Activated naive CD4-positive, alpha-beta T cell treated with anti-CD3 and anti-CD28 coated beads for 36 hours (primary cell): Measurements from ENCODE around the gene IRF5. TPM values are rescaled to one million over a fixed set of nuclear protein-coding genes. Genes with fewer than 3 reads are reported as not detected.
A peak's percentile ranks its signal among the peaks of the same experiment; 100 is the strongest.

Experiments
- CTCF ChIA-PET: fragments of 350-600 bp; sonication (Branson Sonifier 250); formaldehyde crosslinking; loops from one replicate; lab custom pipeline; 2021; ENCODE audit warnings: antibody characterized with exemption; lab: Charles Lee
- DNase-seq: peaks from one replicate; pipeline ENCODE4 v3.0.0-alpha.2; 2020
- H3K27ac Mint-ChIP-seq: one replicate; pipeline ENCODE4 v1.8.0; 2021; ENCODE audit warnings: mild to moderate bottlenecking, mixed read lengths
- H3K27me3 Mint-ChIP-seq: one replicate; pipeline ENCODE4 v1.8.0; 2021; ENCODE audit warnings: low read depth, mixed read lengths
- H3K36me3 Mint-ChIP-seq: one replicate; pipeline ENCODE4 v1.8.0; 2021; ENCODE audit warnings: low read depth, mixed read lengths
- H3K4me1 Mint-ChIP-seq: one replicate; pipeline ENCODE4 v1.8.0; 2021; ENCODE audit warnings: low read depth, mixed read lengths
- H3K4me3 Mint-ChIP-seq: one replicate; pipeline ENCODE4 v1.8.0; 2021; ENCODE audit warnings: mild to moderate bottlenecking, moderate library complexity, mixed read lengths
- H3K9me3 Mint-ChIP-seq: one replicate; pipeline ENCODE4 v1.8.0; 2021; ENCODE audit warnings: mixed read lengths
- intact Hi-C: fragments of 100-400 bp; cut with micrococcal nuclease; formaldehyde crosslinking; loops from one replicate; pipeline ENCODE4 v1.15.1; 2023
- total RNA-seq, 2 experiments: library from RNA; stranded (reverse); gene quantifications; one replicate each; pipeline ENCODE4 v1.2.3, GENCODE V29; 2021

The IRF5 gene
- total RNA-seq, 2 experiments from 2014 or later: 1.4 to 1.9 TPM

GRCh38 chr7:128948312-128948973, 10.7 kb downstream of the IRF5 start:
- Mint-ChIP-seq H3K4me3 (no peak overlapping the region), H3K4me1 (no peaks in the 10 kb centered on the region), H3K27me3 (no peaks in the 10 kb centered on the region), H3K27ac (no peak overlapping the region), H3K9me3 (no peaks in the 10 kb centered on the region), H3K36me3 (peaks cover 8% of the 10 kb centered on the region)
- DNase-seq: no peak
- CTCF ChIA-PET: interaction anchor here (0.8 to 2.1 kb wide), 3 partner anchors 9 to 261 kb away, joined by 3 to 10 read pairs (median 3); partner anchors contain the start of gene IRF5
- intact Hi-C loops: no loop called here

- CTCF ChIA-PET: interaction anchor here (2.1 kb wide), 1 partner anchor 10 kb away, joined by 10 read pairs; no protein-coding TSS in a partner anchor
- DNase-seq: no peak
- H3K27me3 Mint-ChIP-seq: no peaks in the 10 kb centered on the region
- no peak overlapping the region for H3K27ac Mint-ChIP-seq
- intact Hi-C loops: no loop called here
- no peaks in the 10 kb centered on the region for H3K4me1 Mint-ChIP-seq
- no peaks in the 10 kb centered on the region for H3K9me3 Mint-ChIP-seq
- H3K4me3 Mint-ChIP-seq: no peak overlapping the region
- peaks cover 15% of the 10 kb centered on the region for H3K36me3 Mint-ChIP-seq
These were observed 11.4 kb downstream of the IRF5 start for GRCh38 chr7:128948976-128949760.

- H3K27me3 Mint-ChIP-seq: no peaks in the 10 kb centered on the region
- peaks cover 24% of the 10 kb centered on the region for H3K36me3 Mint-ChIP-seq
- intact Hi-C loops: no loop called here
- H3K9me3 Mint-ChIP-seq: no peaks in the 10 kb centered on the region
- no peak overlapping the region for H3K4me3 Mint-ChIP-seq
- CTCF ChIA-PET: interaction anchor here (0.6 kb wide), 1 partner anchor 141 kb away, joined by 3 read pairs; no protein-coding TSS in a partner anchor
- DNase-seq: no peak
- no peak overlapping the region for H3K27ac Mint-ChIP-seq
- peaks cover 5% of the 10 kb centered on the region for H3K4me1 Mint-ChIP-seq
These were observed 13.6 kb downstream of the IRF5 start for GRCh38 chr7:128951296-128951695.

GRCh38 chr7:128954150-128954549, 16.4 kb downstream of the IRF5 start:
- Mint-ChIP-seq H3K27ac (no peak overlapping the region), H3K9me3 (no peaks in the 10 kb centered on the region), H3K27me3 (no peaks in the 10 kb centered on the region), H3K4me3 (no peak overlapping the region), H3K36me3 (peaks cover 42% of the 10 kb centered on the region), H3K4me1 (peaks cover 7% of the 10 kb centered on the region)
- intact Hi-C loops: no loop called here
- no peak for DNase-seq
- CTCF ChIA-PET: interaction anchor here (0.7 to 1.5 kb wide), 2 partner anchors 95 to 138 kb away, joined by 3 read pairs; no protein-coding TSS in a partner anchor

- Mint-ChIP-seq H3K9me3 (no peaks in the 10 kb centered on the region), H3K27me3 (no peaks in the 10 kb centered on the region), H3K36me3 (peaks cover 51% of the 10 kb centered on the region), H3K4me3 (no peak overlapping the region), H3K4me1 (peaks cover 15% of the 10 kb centered on the region), H3K27ac (no peak overlapping the region)
- CTCF ChIA-PET: interaction anchor here (1.5 kb wide), 1 partner anchor 137 kb away, joined by 3 read pairs; no protein-coding TSS in a partner anchor
- intact Hi-C loops: no loop called here
- no peak for DNase-seq
These were observed 17.4 kb downstream of the IRF5 start for GRCh38 chr7:128954830-128955802.

GRCh38 chr7:128955981-128956380, 18.3 kb downstream of the IRF5 start:
- Mint-ChIP-seq H3K9me3 (no peaks in the 10 kb centered on the region), H3K4me1 (peaks cover 15% of the 10 kb centered on the region), H3K36me3 (peaks cover 51% of the 10 kb centered on the region), H3K27ac (no peak overlapping the region), H3K27me3 (no peaks in the 10 kb centered on the region), H3K4me3 (no peak overlapping the region)
- intact Hi-C loops: no loop called here
- DNase-seq: no peak
- CTCF ChIA-PET: interaction anchor here (1.3 kb wide), 1 partner anchor 72 kb away, joined by 4 read pairs; no protein-coding TSS in a partner anchor

- no peaks in the 10 kb centered on the region for H3K27me3 Mint-ChIP-seq
- peak; percentile 39 for DNase-seq
- peaks cover 47% of the 10 kb centered on the region for H3K36me3 Mint-ChIP-seq
- intact Hi-C loops: no loop called here
- CTCF ChIA-PET: interaction anchor here (0.9 kb wide), 1 partner anchor 10 kb away, joined by 3 read pairs; no protein-coding TSS in a partner anchor
- no peak overlapping the region for H3K27ac Mint-ChIP-seq
- H3K9me3 Mint-ChIP-seq: no peaks in the 10 kb centered on the region
- no peak overlapping the region for H3K4me3 Mint-ChIP-seq
- H3K4me1 Mint-ChIP-seq: peaks cover 39% of the 10 kb centered on the region
These were observed 21.6 kb downstream of the IRF5 start for GRCh38 chr7:128959296-128959695.

- intact Hi-C loops: no loop called here
- no peak overlapping the region for H3K4me3 Mint-ChIP-seq
- peak overlapping the region; percentile 25 for H3K27ac Mint-ChIP-seq
- peaks cover 35% of the 10 kb centered on the region for H3K4me1 Mint-ChIP-seq
- H3K27me3 Mint-ChIP-seq: no peaks in the 10 kb centered on the region
- H3K9me3 Mint-ChIP-seq: no peaks in the 10 kb centered on the region
- CTCF ChIA-PET: no interaction called here
- DNase-seq: no peak
- peaks cover 52% of the 10 kb centered on the region for H3K36me3 Mint-ChIP-seq
These were observed 23.4 kb downstream of the IRF5 start for GRCh38 chr7:128961030-128961659.

- Mint-ChIP-seq H3K9me3 (no peaks in the 10 kb centered on the region), H3K4me3 (peak overlapping the region; percentile 5), H3K27me3 (no peaks in the 10 kb centered on the region), H3K36me3 (peaks cover 45% of the 10 kb centered on the region), H3K4me1 (peaks cover 35% of the 10 kb centered on the region), H3K27ac (peak overlapping the region; percentile 87)
- CTCF ChIA-PET: interaction anchor here (1.0 to 2.2 kb wide), 3 partner anchors 22 to 129 kb away, joined by 3 to 5 read pairs (median 3); no protein-coding TSS in a partner anchor
- intact Hi-C loops: loop anchor here (1.0 to 2.0 kb wide), 10 partner anchors 24 to 600 kb away; partner anchors contain the start of gene HILPDA
- no peak for DNase-seq
These were observed 25.2 kb downstream of the IRF5 start for GRCh38 chr7:128962899-128963298.

GRCh38 chr7:128963327-128963757, 25.6 kb downstream of the IRF5 start:
- no peaks in the 10 kb centered on the region for H3K27me3 Mint-ChIP-seq
- H3K27ac Mint-ChIP-seq: peak overlapping the region; percentile 87
- intact Hi-C loops: loop anchor here (1.0 to 2.0 kb wide), 9 partner anchors 45 to 601 kb away; partner anchors contain the start of gene HILPDA
- CTCF ChIA-PET: interaction anchor here (0.7 to 2.2 kb wide), 4 partner anchors 11 to 502 kb away, joined by 3 to 5 read pairs (median 3); no protein-coding TSS in a partner anchor
- peak; percentile 80 for DNase-seq
- H3K4me1 Mint-ChIP-seq: peaks cover 35% of the 10 kb centered on the region
- H3K36me3 Mint-ChIP-seq: peaks cover 45% of the 10 kb centered on the region
- peak overlapping the region; percentile 6 for H3K4me3 Mint-ChIP-seq
- H3K9me3 Mint-ChIP-seq: no peaks in the 10 kb centered on the region

- no peak overlapping the region for H3K27ac Mint-ChIP-seq
- H3K27me3 Mint-ChIP-seq: no peaks in the 10 kb centered on the region
- CTCF ChIA-PET: interaction anchor here (0.8 to 1.4 kb wide), 3 partner anchors 10 to 123 kb away, joined by 3 to 4 read pairs (median 4); no protein-coding TSS in a partner anchor
- no peaks in the 10 kb centered on the region for H3K9me3 Mint-ChIP-seq
- H3K4me1 Mint-ChIP-seq: peaks cover 3% of the 10 kb centered on the region
- DNase-seq: no peak
- H3K36me3 Mint-ChIP-seq: peaks cover 36% of the 10 kb centered on the region
- intact Hi-C loops: no loop called here
- no peak overlapping the region for H3K4me3 Mint-ChIP-seq
These were observed 30.9 kb downstream of the IRF5 start for GRCh38 chr7:128968624-128969023.
